Activated CD8-positive, alpha-beta memory T cell treated with anti-CD3 and anti-CD28 coated beads for 48 hours (primary cell): ENCODE data around the gene MOB1B.
"Not testable (repeated sequence)": the region's sequence is repeated elsewhere in the genome, so short reads cannot be mapped to it uniquely, and the experiment has no call there.

ENCODE experiments used
- DNase-seq, 3 experiments: peaks; one replicate each; pipeline ENCODE4 v3.0.0-alpha.2; 2020; ENCODE audit warnings: low read depth in 2 of 3, low spot score in 2 of 3

The MOB1B gene

DNA sequence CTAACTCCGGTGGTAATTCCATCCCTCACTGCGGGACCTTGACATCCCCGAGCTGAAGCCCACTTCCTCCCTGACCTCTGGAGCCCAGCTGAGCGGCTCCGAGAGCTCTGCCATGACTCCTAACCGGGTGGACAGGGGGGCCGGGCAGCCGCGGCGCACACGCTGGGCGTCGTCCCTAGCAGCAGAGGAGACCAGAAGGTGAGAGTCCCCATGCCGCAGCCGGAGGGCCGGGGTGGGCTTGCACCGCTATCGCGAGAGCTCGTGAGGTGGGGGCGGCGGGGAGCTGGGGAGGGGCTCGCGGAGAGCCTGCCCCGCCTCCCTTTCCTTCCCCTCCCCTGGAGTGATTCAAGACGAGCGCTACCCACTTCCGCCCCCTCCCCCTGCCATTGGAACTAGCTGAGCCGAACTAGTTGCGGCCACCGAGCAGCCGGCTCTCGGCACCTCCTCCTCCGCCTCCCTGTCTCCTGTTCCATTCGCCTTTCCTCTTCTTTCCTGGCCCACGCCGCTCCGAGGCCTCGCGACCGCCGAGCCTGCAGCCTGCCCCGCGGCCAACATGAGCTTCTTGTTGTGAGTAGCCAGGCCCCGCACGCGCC, at the start of gene MOB1B:
MOB1B (plus strand) TSS at position 386 of the 593 bp plus-strand sequence; CDS start at position 554, 168 bp downstream.
- DNase-seq = peak; percentile 56 to 63 (median 57)

DNA sequence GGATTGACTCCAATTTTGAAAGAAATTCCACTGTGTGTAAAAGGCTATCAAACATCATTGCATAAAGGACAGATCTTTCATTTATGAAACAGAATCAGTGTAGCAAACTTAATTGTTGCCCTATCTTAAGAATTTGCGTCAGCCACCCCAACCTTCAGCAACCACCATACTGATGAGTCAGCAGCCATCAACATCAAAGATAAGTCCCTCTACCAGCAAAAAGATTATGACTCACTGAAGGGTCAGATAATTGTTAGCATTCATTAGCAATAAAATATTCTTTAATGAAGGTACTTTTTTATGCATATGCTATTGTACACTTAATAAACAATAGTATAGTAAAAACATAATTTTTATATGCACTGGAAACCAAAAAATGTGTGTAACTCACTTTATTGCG, 46.7 kb upstream of the MOB1B start:
- DNase-seq = no peak

DNA sequence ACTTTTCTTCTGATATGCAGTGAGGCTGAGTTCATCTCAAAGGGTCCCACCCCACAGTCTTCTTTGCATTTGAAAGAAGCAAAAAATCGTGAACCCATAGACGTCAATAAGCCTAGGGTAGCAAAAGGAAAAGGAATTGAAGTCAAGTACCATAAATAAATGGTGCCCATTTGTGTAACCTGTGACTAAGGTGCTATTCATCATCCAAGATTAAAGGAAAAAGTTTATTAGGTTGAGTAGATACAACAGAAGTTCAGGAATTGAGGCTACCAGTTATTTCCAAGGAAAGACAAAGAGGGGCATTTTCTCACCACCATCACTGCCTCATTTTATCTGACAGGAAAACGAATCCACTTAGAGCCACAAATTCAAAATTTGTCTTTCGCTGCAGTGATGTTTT, 43.7 kb upstream of the MOB1B start:
- DNase-seq = no peak

DNA sequence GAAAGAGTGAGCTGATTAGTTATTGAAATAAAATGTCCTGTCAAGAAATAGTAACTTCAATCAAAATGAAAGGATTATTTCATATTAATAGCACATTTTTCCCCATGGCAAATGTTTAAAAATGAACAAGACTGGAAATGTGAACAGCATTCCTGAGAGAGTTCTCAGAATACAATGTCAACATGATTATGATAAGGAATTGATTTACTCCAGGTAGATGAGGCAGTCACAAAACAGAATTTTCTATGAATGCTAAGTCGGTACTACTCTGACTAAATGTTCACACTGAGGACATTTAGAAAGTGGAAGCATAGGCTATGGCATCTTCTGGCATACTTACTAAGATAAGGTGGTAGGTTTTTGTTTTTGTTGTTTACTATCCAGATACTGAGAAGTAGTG, 43.1 kb upstream of the MOB1B start:
- DNase-seq = no peak

DNA sequence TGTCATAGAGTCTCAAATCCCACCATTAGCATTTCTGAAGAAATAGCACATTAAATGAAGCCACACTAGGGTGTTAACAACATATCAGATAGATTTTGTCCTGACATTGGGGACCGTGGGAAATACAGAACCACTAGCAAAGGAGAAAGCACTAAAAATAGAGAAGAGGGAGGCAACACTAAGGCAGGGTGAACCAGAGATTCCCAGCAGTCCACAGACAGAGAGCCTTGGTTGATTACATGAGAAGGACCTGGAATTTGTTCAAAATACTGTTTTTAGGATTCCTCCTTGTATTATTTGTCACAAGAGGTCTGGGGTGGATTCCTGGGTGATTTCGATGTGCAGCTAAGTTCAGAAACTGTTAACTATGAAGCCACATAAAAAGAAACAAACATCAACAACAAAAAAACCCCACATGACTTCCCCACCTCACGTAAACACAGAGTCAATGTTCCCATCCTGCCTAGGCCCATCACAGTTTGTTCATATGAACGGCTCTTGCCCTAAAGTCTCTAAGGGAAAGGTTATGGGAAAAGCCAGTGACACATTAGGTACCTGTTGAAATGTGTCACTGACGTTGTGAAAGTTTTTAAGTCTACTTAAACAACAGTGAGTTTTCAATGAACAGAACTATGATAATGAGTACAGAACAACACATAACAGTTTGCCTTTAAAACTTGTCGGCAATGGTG, 38.9 kb upstream of the MOB1B start:
- no peak for DNase-seq

DNA sequence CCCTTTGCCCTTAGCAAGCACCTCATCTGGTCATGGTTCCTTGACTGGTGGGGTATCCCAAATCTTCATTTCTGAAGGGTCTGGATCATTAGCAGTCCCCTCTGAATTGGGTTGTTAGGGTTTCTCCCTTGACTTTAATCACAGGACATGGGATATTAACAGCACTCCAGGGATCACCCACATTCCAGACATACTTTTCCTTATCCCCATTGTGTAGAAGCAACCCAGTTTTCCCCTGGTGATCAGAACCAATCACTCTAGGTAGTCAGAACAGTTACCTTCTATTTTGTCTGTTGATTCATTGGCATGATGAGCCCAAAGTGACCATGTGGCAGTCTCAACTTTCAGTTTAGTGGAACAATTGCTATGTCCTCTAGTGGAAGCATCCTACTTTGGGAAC, 33.4 kb upstream of the MOB1B start:
- no peak for DNase-seq

DNA sequence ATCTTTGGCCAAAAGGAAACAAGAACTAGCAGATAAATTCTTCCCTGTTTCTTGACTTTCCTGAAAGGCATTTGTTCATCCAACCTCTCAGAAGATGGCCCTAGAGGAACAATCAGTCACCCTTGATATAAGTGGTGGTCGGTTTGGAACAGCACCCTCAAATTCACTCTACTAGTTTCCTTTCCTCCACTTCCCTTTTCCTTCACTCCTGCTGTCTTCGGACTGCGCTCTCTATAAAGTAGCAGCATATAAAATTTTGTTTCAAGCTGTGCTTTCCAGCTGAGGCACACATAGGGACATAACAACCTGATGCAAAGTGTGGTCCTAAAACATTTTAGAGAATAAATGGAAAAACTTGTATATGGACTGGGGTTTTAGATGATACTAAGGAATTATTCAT, 29.0 kb upstream of the MOB1B start:
- DNase-seq = no peak

DNA sequence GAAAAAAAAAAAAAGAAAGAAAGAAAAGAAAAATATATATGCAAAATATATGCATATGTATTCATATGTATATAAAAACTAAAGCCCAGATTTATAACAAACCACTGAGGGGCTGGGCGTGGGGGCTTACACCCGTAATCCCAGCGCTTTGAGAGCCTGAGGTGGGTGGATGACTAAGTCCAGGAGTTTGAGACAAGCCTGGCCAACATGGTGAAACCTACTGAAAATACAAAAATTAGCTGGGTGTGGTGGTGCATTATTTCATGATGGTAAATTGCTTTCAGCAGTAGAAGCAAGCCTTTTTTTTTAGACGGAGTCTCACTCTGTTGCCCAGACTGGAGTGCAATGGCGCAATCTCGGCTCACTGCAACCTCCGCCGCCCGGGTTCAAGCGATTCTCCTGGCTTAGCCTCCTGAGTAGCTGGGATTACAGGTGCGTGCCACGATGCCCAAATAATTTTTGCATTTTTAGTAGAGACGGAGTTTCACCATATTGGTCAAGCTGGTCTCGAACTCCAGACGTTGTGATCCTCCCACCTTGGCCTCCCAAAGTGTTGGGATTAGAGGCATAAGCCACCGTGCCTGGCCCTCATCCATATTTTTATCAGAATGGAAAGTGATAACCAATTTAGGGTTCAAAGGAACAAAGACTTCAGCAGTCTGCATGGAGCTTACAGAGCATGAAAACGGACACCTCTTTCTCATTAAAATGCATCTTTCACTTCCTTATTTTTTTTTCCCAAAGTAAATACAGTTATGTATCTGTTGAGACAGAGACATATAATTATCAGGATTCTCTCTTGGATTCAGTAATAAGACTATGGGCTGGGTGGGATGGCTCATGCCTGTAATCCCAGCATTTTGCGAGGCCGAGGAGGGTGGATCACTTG, 27.7 kb upstream of the MOB1B start:
- DNase-seq = no peak

DNA sequence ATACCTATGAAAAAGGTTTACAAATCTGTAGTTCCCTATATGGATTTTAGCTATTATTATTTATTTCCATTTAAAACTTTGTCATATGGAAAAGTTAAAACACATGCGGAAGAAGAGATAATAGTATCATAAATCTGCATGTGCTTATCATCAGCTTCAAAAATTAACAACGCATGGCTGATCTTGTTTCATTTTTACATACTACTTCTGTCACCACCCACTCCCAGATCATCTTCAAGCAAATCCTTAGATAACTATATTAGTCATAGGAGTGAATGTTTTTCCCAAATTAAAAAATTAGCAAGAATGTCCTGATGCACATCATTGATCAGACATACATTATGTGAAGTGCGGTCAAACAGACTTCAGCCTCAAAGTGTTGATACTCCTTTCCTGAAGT, 24.6 kb upstream of the MOB1B start:
- no peak for DNase-seq

DNA sequence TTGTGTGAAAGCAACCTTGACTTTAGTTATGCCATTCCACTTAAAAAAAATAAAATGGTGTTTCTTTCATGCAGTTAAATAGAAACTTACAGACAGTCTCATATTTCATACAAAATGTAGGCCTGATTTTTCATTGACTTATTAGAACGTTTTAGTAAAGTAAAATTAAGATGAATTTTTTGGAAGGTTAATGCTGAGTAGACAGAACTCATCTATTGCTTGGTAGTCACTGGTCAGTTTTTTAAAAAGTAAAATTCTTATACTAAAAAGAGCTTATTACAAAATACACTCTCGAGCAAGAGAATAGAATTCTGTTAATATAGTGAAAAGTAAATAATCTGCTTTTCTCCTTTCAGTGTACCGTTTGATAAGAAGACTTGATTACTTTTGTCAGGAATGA, 21.4 kb upstream of the MOB1B start:
- no peak for DNase-seq

DNA sequence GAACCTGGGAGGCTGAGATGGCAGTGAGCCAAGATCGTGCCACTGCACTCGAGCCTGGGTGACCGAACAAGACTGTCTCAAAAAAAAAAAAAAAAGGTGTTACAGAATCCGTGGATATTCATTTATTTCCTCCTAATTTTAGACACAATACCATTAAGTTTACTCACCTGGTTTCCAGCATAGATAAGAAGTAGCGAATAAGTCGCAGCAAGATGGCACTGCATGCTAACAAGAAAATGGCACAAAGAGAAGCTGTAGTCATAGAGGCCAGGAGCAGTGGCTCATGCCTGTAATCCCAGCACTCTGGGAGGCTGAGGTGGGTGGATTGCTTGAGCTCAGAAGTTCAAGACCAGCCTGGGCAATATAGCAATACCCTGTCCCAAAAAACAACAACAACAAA, 17.0 kb upstream of the MOB1B start:
- no peak for DNase-seq

DNA sequence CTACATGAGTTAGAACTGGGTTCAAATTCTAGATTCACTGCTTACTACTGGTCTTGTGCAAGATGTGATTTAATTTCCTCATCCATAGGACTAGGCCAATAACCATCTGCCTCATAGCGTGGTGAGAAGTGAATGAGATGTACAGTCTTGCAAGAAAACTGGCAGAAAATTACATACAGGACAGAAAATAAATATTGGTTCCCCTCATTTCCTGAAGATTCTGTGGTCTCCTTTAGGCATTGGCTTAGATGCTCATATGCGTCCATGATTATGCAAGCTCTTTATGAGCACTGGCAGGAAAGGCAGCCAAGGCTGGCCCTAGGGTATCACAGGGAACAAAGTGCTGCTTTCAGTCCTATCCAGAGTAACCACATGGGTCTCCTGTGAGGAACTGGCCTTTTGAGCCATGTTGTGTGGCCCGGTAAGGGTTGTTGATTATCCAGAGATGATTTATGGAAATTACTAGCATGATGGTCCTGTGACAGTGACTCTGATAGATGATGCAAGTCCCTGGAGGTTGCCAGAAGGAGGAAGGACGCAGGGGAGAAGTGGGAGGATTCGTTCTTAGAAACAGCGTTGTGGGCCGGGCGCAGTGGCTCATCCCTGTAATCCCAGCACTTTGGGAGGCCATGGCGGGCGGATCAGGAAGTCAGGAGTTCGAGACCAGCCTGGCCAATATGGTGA, 9.9 kb upstream of the MOB1B start:
- no peak for DNase-seq

DNA sequence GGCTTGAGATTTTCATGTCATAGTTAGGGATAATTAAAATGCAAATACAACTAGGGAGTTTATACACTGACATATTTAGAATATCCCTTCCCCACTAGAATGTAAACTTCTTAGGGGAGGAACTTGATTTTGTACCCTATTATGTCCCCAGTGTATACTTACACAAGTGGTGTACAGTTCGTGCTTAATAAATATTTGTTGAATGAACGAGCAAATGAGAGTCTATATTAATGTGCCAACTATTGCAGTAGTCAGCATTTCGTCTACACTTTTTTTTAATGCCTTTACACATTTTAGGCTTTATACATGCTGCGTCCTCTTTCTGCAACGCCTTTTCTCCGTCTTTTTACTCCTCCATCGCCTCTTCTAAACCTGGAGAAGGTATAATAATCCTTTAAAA, 8.4 kb upstream of the MOB1B start:
- no peak for DNase-seq

DNA sequence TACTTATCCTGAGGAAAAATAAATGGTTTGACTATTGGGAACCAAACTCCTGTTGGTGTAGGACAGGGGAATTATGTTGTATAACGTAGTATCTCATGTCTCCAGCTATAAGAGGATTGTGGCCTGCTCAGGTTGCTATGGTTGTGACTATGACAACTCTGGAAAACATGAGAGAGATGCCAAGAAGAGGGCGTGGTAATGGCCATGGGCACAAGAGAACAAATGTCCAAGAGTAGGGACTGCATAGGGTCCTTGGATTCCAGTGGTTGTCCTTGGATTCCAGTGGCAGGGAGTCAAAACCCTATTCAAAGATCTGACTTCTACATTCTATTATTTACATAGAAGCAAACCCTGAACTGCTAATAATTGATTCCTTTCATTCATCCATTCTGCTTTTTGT, 6.8 kb upstream of the MOB1B start:
- DNase-seq = no peak

DNA sequence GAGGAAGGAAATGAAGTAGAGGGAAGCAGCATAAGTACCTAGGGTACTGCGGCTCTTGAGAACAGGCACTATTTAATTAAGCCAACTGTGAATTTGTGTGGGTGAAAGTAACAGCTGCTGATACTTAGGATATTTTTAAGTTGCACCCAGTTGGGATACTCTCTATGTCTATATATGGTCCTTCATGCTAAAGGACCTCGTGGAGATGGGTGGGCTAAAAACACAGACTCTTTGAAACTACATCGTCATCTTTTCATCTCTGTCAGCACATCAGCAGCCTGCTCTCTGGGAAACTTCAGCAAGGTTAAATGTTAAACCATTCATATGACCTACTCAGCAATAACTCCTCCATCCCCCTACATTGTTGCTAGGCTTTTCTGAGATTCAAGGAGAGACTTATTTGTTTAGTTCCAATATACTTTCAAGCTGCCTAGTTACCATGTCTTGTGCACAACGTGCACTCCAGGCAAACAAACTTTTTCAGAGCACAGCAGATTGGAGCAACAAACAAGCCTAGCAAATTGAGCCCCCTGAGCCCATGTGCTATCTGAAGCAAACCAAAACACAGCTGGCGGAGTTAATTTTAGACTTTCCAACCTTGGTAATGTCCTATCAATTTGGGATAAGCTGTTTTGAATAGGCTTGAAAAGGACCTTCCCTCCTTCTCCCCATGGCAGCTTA, 6.2 kb upstream of the MOB1B start:
- DNase-seq = no peak

DNA sequence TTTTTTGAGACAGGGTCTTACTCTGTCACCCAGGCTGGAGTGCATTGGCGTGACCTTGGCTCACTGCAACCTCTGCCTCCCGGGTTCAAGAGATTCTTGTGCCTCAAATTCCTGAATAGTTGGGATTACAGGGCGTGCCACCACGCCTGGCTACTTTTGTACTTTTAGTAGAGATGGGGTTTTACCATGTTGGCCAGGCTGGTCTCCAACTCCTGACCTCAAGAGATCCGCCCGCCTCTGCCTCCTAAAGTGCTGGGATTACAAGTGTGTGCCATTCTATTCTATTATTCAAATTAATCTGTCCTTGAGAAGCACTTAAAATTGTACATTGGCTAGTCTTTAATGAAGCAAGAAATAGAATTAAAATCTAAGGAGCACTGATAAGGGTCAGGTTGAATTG, 3.6 kb upstream of the MOB1B start:
- DNase-seq = not testable (repeated sequence)

DNA sequence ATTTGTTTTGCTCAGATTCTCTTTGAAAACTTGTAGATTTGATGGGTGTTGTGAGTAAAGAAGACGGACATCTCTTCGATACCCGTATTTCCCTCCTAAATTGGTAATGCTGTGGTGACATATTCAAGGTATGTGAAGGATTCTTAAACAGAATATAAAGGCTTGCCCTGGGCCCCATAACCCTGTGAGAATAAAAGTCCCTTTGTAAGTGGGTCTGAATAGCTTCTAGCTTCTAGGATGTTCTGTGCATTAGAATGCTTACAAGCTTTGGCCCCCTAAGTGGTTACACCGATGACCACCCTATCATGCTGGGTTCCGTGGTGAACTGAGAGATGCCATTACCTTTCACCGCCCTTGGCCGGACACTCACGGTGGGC, 574 bp upstream of the MOB1B start:
- DNase-seq = no peak

DNA sequence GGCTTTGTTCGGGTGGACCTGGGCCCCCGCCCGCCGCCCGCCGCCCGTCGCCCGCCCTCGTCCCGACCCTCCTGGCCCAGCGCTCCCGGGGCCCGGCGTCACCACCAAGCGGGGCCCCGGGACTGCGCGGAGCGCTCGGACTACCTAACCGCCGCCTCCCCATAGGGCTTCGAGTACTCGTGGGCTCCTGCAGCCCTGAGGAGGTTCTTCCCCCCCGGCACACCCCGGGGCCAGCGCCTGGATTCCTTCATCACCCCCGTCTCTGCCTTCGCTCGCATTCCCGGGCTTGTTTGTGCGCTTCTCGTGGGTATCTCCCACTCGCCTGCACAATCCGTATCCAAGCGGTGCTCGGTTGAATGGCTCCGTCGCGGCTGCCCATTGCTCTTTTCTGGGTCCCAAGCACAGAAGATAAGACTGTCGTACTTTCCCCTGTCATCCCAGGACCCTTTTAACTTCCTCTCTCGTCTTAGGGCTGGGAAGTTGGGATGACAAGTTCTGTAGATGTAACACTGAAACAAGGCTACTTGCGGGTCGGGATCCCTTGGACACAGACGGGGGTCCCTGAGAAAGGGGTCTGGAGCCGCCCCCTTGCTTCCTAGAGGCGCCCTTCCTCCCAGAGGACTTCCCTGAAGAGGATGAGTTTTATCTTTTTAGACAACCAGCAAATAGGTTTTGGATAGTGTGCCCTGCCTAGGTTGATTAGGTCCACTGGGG, 565 bp downstream of the MOB1B start:
- DNase-seq = peak in 2 of 3 experiments; percentile 1 to 4

DNA sequence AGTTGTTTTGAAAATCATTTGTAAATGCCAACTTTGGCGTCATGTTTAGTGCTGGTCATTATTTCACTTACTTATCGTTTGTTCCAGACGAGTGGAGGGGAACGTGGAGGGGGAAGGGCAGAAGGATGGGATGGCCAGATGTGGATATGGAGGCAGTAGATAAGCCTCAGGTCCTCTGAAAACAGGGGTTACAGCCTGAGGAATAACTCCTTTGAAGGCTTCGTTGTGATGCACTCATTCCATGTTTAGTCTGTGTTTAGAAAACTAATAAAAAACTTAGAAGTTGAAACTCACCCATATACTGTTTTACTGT, 1.1 kb downstream of the MOB1B start:
- DNase-seq = no peak

DNA sequence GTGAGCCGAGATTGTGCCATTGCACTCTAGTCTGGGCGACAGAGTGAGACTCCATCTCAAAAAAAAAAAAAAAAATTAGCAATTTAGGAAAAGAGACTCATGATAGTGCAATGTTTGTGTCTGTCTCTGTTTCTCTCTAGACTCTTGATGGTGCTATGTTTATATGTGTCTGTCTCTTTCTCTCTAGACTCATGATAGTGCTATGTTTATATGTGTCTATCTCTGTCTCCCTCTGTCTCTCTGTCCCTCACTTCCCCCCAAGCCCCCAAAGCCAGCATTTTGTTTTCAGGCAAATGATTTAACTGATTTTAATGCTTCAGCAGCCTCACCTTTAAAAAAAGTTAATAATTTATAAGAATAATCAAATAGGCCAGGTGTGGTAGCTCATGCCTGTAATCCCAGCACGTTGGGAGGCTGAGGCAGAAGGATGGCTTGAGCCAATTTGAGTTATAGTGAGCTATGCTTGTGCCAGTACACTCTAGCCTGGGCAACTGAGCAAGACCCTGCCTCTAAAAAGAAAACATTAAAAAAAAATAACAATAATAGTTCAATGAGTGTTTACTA, 6.9 kb downstream of the MOB1B start:
- no peak for DNase-seq
